Epithelial cell of esophagus (primary cell): Measurements from ENCODE around the gene KCNJ16.
A peak's percentile ranks its signal among the peaks of the same experiment; 100 is the strongest.

Experiments
- DNase-seq: peaks from one replicate; pipeline ENCODE4 v3.0.0; 2010; ENCODE audit warnings: low read depth
- H3K4me3 ChIP-seq: 2 replicates; pipeline ENCODE4 v1.5.1; 2011; ENCODE audit warnings: mild to moderate bottlenecking, low read length, control low read depth
- CTCF ChIP-seq: IDR thresholded peaks from 2 replicates; pipeline ENCODE4 v1.5.1; 2011; ENCODE audit warnings: low read depth, mild to moderate bottlenecking, low read length, control low read depth, inconsistent platforms; ENCODE audit not compliant: insufficient read depth; ENCODE audit errors: missing control alignments

KCNJ16 gene

GRCh38 chr17:70184207-70184606 is 109.2 kb downstream of the KCNJ16 start:
- TF ChIP-seq CTCF = no peak
- no peak overlapping the region for H3K4me3 ChIP-seq
- DNase-seq = no peak

GRCh38 chr17:70184770-70185169 is 109.7 kb downstream of the KCNJ16 start:
- DNase-seq = peak; percentile 89
- H3K4me3 ChIP-seq = no peak overlapping the region
- TF ChIP-seq CTCF = no peak
